HS-27A (cell line): ENCODE measurements around the gene CCDC107.
"Not testable (repeated sequence)": the region's sequence is repeated elsewhere in the genome, so short reads cannot be mapped to it uniquely, and the experiment has no call there.

Experiments
- DNase-seq: peaks from one replicate; pipeline ENCODE4 v3.0.0-alpha.2; 2012; ENCODE audit warnings: low read depth, missing footprints

The CCDC107 gene

GRCh38 chr9:35637427-35637955 lies 20.6 kb upstream of the CCDC107 start:
- DNase-seq: not testable (repeated sequence)

GRCh38 chr9:35638751-35639150 lies 19.3 kb upstream of the CCDC107 start:
- DNase-seq: not testable (repeated sequence)

- not testable (repeated sequence) for DNase-seq
Observed at GRCh38 chr9:35639225-35639624, 18.9 kb upstream of the CCDC107 start.

GRCh38 chr9:35639631-35640030 lies 18.5 kb upstream of the CCDC107 start:
- DNase-seq: no peak

GRCh38 chr9:35640431-35640830 lies 17.7 kb upstream of the CCDC107 start:
- not testable (repeated sequence) for DNase-seq

GRCh38 chr9:35641478-35641877 lies 16.6 kb upstream of the CCDC107 start:
- DNase-seq: not testable (repeated sequence)

- no peak for DNase-seq
Observed at GRCh38 chr9:35643046-35643445, 15.0 kb upstream of the CCDC107 start.

- not testable (repeated sequence) for DNase-seq
Observed at GRCh38 chr9:35645736-35646135, 12.4 kb upstream of the CCDC107 start.

- no peak for DNase-seq
Observed at GRCh38 chr9:35646153-35646532, 11.9 kb upstream of the CCDC107 start.

- peak; percentile 83 for DNase-seq
Observed at GRCh38 chr9:35646533-35647265, 11.4 kb upstream of the CCDC107 start.

GRCh38 chr9:35649431-35650340 lies 8.4 kb upstream of the CCDC107 start:
- no peak for DNase-seq

GRCh38 chr9:35650341-35651158 lies 7.5 kb upstream of the CCDC107 start, which contains the start of gene SIT1:
TSS of gene SIT1 (minus strand) at chr9:35650931. CDS start at chr9:35650853, 78 bp downstream.
- no peak for DNase-seq

- DNase-seq: no peak
Observed at GRCh38 chr9:35651956-35652828, 5.9 kb upstream of the CCDC107 start.

GRCh38 chr9:35652829-35653209 lies 5.3 kb upstream of the CCDC107 start:
- DNase-seq: no peak

GRCh38 chr9:35653611-35654010 lies 4.5 kb upstream of the CCDC107 start:
- no peak for DNase-seq

- no peak for DNase-seq
Observed at GRCh38 chr9:35656348-35656747, 1.7 kb upstream of the CCDC107 start.

- no peak for DNase-seq
Observed at GRCh38 chr9:35656831-35657545, 1.1 kb upstream of the CCDC107 start.

- peak; percentile 96 for DNase-seq
Observed at GRCh38 chr9:35657546-35658136, 451 bp upstream of the CCDC107 start, which contains the start of gene RMRP. TSS of gene RMRP (minus strand) at chr9:35658019.

GRCh38 chr9:35658968-35659220 lies 802 bp downstream of the CCDC107 start:
- DNase-seq: no peak

- no peak for DNase-seq
Observed at GRCh38 chr9:35659340-35659739, 1.2 kb downstream of the CCDC107 start.
